Hepatocyte (in vitro differentiated cells): ENCODE results near the gene SLFNL1.

ENCODE experiments used
- CTCF ChIP-seq: fragments of 200-600 bp; sonication (generic); IDR thresholded peaks from 2 replicates; pipeline ENCODE4 v1.5.1; 2016; ENCODE audit warnings: antibody characterized with exemption, mild to moderate bottlenecking; ENCODE audit not compliant: poor library complexity
- EZH2 ChIP-seq: fragments of 200-600 bp; sonication (generic); IDR thresholded peaks from 2 replicates; pipeline ENCODE4 v1.6.1; 2016; ENCODE audit warnings: antibody characterized with exemption, mild to moderate bottlenecking, borderline replicate concordance

GRCh38 chr1:41013024-41013423, 8.5 kb downstream of the SLFNL1 start:
- TF ChIP-seq CTCF: no peak
- no peak for TF ChIP-seq EZH2
